ENCODE data around the gene FBRS. TPM values are rescaled to one million over a fixed set of nuclear protein-coding genes. Genes with fewer than 3 reads are reported as not detected.

FBRS gene
- total RNA-seq, 1 donor from 2014 or later, result 46.9 TPM

DNA sequence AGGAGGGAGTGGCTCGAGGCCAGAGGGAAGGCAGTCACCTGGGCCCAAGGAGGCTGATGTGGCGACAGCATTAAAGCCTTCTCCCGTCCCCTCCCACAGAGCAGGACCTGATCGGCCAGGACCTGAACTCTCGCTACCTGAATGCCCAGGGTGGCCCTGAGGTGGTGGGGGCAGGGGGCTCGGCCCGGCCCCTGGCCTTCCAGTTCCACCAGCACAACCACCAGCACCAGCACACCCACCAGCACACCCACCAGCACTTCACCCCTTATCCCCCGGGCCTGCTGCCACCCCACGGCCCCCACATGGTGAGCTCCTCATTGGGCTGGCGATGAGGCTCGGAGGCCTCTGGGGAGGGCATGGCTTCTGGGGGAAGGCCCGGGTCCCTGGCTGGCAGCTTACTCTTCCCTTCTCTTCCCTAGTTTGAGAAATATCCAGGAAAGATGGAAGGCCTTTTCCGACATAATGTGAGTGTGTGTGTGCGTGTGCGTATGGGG lies 6.4 kb downstream of the FBRS start:
- TF ChIP-seq, protein P1, sequence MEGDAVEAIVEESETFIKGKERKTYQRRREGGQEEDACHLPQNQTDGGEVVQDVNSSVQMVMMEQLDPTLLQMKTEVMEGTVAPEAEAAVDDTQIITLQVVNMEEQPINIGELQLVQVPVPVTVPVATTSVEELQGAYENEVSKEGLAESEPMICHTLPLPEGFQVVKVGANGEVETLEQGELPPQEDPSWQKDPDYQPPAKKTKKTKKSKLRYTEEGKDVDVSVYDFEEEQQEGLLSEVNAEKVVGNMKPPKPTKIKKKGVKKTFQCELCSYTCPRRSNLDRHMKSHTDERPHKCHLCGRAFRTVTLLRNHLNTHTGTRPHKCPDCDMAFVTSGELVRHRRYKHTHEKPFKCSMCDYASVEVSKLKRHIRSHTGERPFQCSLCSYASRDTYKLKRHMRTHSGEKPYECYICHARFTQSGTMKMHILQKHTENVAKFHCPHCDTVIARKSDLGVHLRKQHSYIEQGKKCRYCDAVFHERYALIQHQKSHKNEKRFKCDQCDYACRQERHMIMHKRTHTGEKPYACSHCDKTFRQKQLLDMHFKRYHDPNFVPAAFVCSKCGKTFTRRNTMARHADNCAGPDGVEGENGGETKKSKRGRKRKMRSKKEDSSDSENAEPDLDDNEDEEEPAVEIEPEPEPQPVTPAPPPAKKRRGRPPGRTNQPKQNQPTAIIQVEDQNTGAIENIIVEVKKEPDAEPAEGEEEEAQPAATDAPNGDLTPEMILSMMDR (conservative IDR thresholded peaks at IDR 0.05; ENCODE audit: low read depth, low read length), result no peak
- no peak overlapping the region for H3K4me3 ChIP-seq (ENCODE audit: low read depth, low read length)
- no peak for DNase-seq (ENCODE audit: low read depth)

- no peak for DNase-seq (ENCODE audit: low read depth)
- TF ChIP-seq, protein P1 (conservative IDR thresholded peaks at IDR 0.05; ENCODE audit: low read depth, low read length), result no peak
- H3K4me3 ChIP-seq (ENCODE audit: low read depth, low read length), result no peak overlapping the region
Observed at GRCh38 chr16:30665155-30665829, 7.1 kb downstream of the FBRS start.

DNA sequence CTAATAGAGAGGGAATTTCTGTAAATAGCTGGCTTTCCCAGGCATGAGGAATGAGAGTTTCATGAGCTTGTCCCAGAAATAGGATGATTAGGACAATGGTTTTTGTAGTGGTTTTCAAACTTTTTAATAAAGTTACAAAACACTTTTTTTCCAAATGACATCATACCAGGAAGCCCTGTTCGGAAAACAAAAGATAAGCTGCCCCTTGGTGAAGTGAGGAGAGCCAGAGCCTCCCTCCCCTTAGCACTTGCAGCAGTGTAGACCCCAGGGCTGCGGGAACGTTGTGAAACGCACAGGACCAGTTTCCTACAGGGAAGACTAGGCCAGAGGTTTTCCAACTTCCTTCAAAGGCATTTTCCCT lies 7.6 kb downstream of the FBRS start:
- TF ChIP-seq, protein P1 (conservative IDR thresholded peaks at IDR 0.05; ENCODE audit: low read depth, low read length), result no peak
- DNase-seq (ENCODE audit: low read depth), result no peak
- H3K4me3 ChIP-seq (ENCODE audit: low read depth, low read length), result no peak overlapping the region

DNA sequence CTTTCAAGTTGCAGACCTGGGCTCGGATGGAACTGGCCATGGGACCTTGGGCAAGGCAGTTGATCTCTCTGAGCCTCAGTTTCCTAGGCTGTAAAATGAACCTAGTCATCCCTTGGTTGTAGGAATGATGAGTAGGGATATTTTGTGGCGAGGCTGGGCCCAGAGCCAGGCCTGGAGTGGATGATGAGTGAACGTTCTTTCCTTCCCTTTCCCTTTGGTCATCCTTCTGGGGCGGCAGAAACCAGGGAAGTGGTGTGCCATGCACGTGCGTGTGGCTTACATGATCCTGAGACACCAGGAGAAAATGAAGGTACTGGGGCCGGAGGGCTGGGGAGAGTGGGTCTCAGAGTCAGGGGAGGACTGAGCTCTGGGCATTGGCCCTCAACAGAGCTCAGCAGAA lies 8.4 kb downstream of the FBRS start:
- TF ChIP-seq, protein P1 (conservative IDR thresholded peaks at IDR 0.05; ENCODE audit: low read depth, low read length), result no peak
- no peak for DNase-seq (ENCODE audit: low read depth)
- no peak overlapping the region for H3K4me3 ChIP-seq (ENCODE audit: low read depth, low read length)

GRCh38 chr16:30667361-30667905 lies 9.2 kb downstream of the FBRS start:
- TF ChIP-seq, protein P1 (conservative IDR thresholded peaks at IDR 0.05; ENCODE audit: low read depth, low read length), result no peak
- no peak overlapping the region for H3K4me3 ChIP-seq (ENCODE audit: low read depth, low read length)
- no peak for DNase-seq (ENCODE audit: low read depth)

- no peak overlapping the region for H3K4me3 ChIP-seq (ENCODE audit: low read depth, low read length)
- TF ChIP-seq, protein P1 (conservative IDR thresholded peaks at IDR 0.05; ENCODE audit: low read depth, low read length), result no peak
- no peak for DNase-seq (ENCODE audit: low read depth)
Observed at GRCh38 chr16:30668393-30668792, 10.2 kb downstream of the FBRS start.

All from epithelial cell of proximal tubule (primary cell).